Activated CD4-positive, alpha-beta memory T cell treated with anti-CD3 and anti-CD28 coated beads for 36 hours (primary cell): ENCODE measurements around the gene SHANK3. TPM values are rescaled to one million over a fixed set of nuclear protein-coding genes. Genes with fewer than 3 reads are reported as not detected.
A peak's percentile ranks its signal among the peaks of the same experiment; 100 is the strongest.
"Not testable (repeated sequence)": the region's sequence is repeated elsewhere in the genome, so short reads cannot be mapped to it uniquely, and the experiment has no call there.

Experiments
- CTCF ChIA-PET: fragments of 350-600 bp; sonication (Branson Sonifier 250); formaldehyde crosslinking; loops from one replicate; lab custom pipeline; 2021; ENCODE audit warnings: antibody characterized with exemption, inconsistent platforms; lab: Charles Lee
- POLR2A ChIA-PET: fragments of 350-600 bp; sonication (Branson Sonifier 250); formaldehyde crosslinking; loops from one replicate; lab custom pipeline; 2021; ENCODE audit warnings: antibody characterized with exemption; lab: Charles Lee
- DNase-seq: peaks from one replicate; pipeline ENCODE4 v3.0.0-alpha.2; 2020
- H3K27ac Mint-ChIP-seq: one replicate; pipeline ENCODE4 v1.8.0; 2021; ENCODE audit warnings: mixed read lengths
- H3K27me3 Mint-ChIP-seq: one replicate; pipeline ENCODE4 v1.8.0; 2021; ENCODE audit warnings: mixed read lengths
- H3K36me3 Mint-ChIP-seq: one replicate; pipeline ENCODE4 v1.8.0; 2021; ENCODE audit warnings: mixed read lengths
- H3K4me1 Mint-ChIP-seq: one replicate; pipeline ENCODE4 v1.8.0; 2021; ENCODE audit warnings: low read depth, mixed read lengths
- H3K4me3 Mint-ChIP-seq: one replicate; pipeline ENCODE4 v1.8.0; 2021; ENCODE audit warnings: mild to moderate bottlenecking, mixed read lengths
- H3K9me3 Mint-ChIP-seq: one replicate; pipeline ENCODE4 v1.8.0; 2021; ENCODE audit warnings: mixed read lengths
- intact Hi-C: fragments of 100-400 bp; cut with micrococcal nuclease; formaldehyde crosslinking; loops from one replicate; pipeline ENCODE4 v1.15.1; 2023
- total RNA-seq, 2 experiments: library from RNA; stranded (reverse); gene quantifications; one replicate each; pipeline ENCODE4 v1.2.3, GENCODE V29; 2021

The SHANK3 gene
- total RNA-seq, 2 experiments from 2014 or later: 0.05 to 0.07 TPM

- intact Hi-C loops: no loop called here
- Mint-ChIP-seq H3K4me3 (no peak overlapping the region), H3K9me3 (no peaks in the 10 kb centered on the region), H3K36me3 (no peaks in the 10 kb centered on the region), H3K27me3 (peaks cover 25% of the 10 kb centered on the region), H3K27ac (no peak overlapping the region), H3K4me1 (no peaks in the 10 kb centered on the region)
- POLR2A ChIA-PET: interaction anchor here (0.6 kb wide), 1 partner anchor 102 kb away, joined by 3 read pairs; no protein-coding TSS in a partner anchor
- DNase-seq: no peak
- CTCF ChIA-PET: no interaction called here
These were observed 14.7 kb upstream of the SHANK3 start for GRCh38 chr22:50657925-50658324.

GRCh38 chr22:50659711-50660110, 12.9 kb upstream of the SHANK3 start:
- CTCF ChIA-PET, H3K4me1 Mint-ChIP-seq, H3K27ac Mint-ChIP-seq, H3K9me3 Mint-ChIP-seq, intact Hi-C loops, POLR2A ChIA-PET, DNase-seq, H3K36me3 Mint-ChIP-seq, H3K4me3 Mint-ChIP-seq: not testable (repeated sequence)
- H3K27me3 Mint-ChIP-seq: peaks cover 26% of the 10 kb centered on the region

- DNase-seq: no peak
- Mint-ChIP-seq H3K27me3 (peaks cover 26% of the 10 kb centered on the region), H3K27ac (no peak overlapping the region), H3K9me3 (no peaks in the 10 kb centered on the region), H3K36me3 (no peaks in the 10 kb centered on the region), H3K4me3 (no peak overlapping the region), H3K4me1 (no peaks in the 10 kb centered on the region)
- intact Hi-C loops: no loop called here
- ChIA-PET POLR2A (no interaction called here), CTCF (interaction anchor here (0.6 kb wide), 1 partner anchor 299 kb away, joined by 3 read pairs; no protein-coding TSS in a partner anchor)
These were observed 12.3 kb upstream of the SHANK3 start for GRCh38 chr22:50660306-50660705.

GRCh38 chr22:50665212-50665611, 7.4 kb upstream of the SHANK3 start:
- Mint-ChIP-seq H3K9me3 (no peaks in the 10 kb centered on the region), H3K36me3 (no peaks in the 10 kb centered on the region), H3K4me1 (no peaks in the 10 kb centered on the region), H3K27ac (no peak overlapping the region), H3K27me3 (peaks cover 15% of the 10 kb centered on the region), H3K4me3 (no peak overlapping the region)
- intact Hi-C loops: no loop called here
- DNase-seq: no peak
- POLR2A ChIA-PET: no interaction called here
- CTCF ChIA-PET: no interaction called here

GRCh38 chr22:50665738-50666137, 6.9 kb upstream of the SHANK3 start:
- no peaks in the 10 kb centered on the region for H3K4me1 Mint-ChIP-seq
- CTCF ChIA-PET: no interaction called here
- no peak overlapping the region for H3K4me3 Mint-ChIP-seq
- no peaks in the 10 kb centered on the region for H3K36me3 Mint-ChIP-seq
- intact Hi-C loops: no loop called here
- no peak overlapping the region for H3K27ac Mint-ChIP-seq
- peaks cover 16% of the 10 kb centered on the region for H3K27me3 Mint-ChIP-seq
- POLR2A ChIA-PET: no interaction called here
- DNase-seq: no peak
- no peaks in the 10 kb centered on the region for H3K9me3 Mint-ChIP-seq

GRCh38 chr22:50670513-50670912, 2.1 kb upstream of the SHANK3 start:
- no peaks in the 10 kb centered on the region for H3K36me3 Mint-ChIP-seq

GRCh38 chr22:50670914-50671538, 1.6 kb upstream of the SHANK3 start:
- Mint-ChIP-seq H3K4me1 (peaks cover 11% of the 10 kb centered on the region), H3K27me3 (peaks cover 44% of the 10 kb centered on the region), H3K27ac (no peak overlapping the region), H3K9me3 (no peaks in the 10 kb centered on the region), H3K4me3 (no peak overlapping the region), H3K36me3 (no peaks in the 10 kb centered on the region)
- ChIA-PET CTCF (no interaction called here), POLR2A (no interaction called here)
- intact Hi-C loops: no loop called here
- DNase-seq: no peak

More at GRCh38 chr22:50670513-50670912, 2.1 kb upstream of the SHANK3 start:
- no peak for DNase-seq
- intact Hi-C loops: no loop called here
- Mint-ChIP-seq H3K27ac (no peak overlapping the region), H3K4me1 (peaks cover 10% of the 10 kb centered on the region), H3K9me3 (no peaks in the 10 kb centered on the region), H3K4me3 (no peak overlapping the region), H3K27me3 (peaks cover 39% of the 10 kb centered on the region)
- CTCF ChIA-PET: interaction anchor here (0.7 kb wide), 1 partner anchor 87 kb away, joined by 4 read pairs; no protein-coding TSS in a partner anchor
- POLR2A ChIA-PET: no interaction called here

GRCh38 chr22:50671641-50672040, 982 bp upstream of the SHANK3 start:
- peaks cover 11% of the 10 kb centered on the region for H3K4me1 Mint-ChIP-seq
- POLR2A ChIA-PET: no interaction called here
- H3K4me3 Mint-ChIP-seq: no peak overlapping the region
- H3K9me3 Mint-ChIP-seq: no peaks in the 10 kb centered on the region
- intact Hi-C loops: no loop called here
- no peak overlapping the region for H3K27ac Mint-ChIP-seq
- CTCF ChIA-PET: no interaction called here
- DNase-seq: no peak
- H3K27me3 Mint-ChIP-seq: peaks cover 47% of the 10 kb centered on the region
- H3K36me3 Mint-ChIP-seq: no peaks in the 10 kb centered on the region

- no peak overlapping the region for H3K4me3 Mint-ChIP-seq
- no peak overlapping the region for H3K27ac Mint-ChIP-seq
- no peaks in the 10 kb centered on the region for H3K9me3 Mint-ChIP-seq
- POLR2A ChIA-PET: no interaction called here
- H3K4me1 Mint-ChIP-seq: peaks cover 11% of the 10 kb centered on the region
- no peak for DNase-seq
- intact Hi-C loops: no loop called here
- H3K27me3 Mint-ChIP-seq: peaks cover 44% of the 10 kb centered on the region
- CTCF ChIA-PET: no interaction called here
- H3K36me3 Mint-ChIP-seq: no peaks in the 10 kb centered on the region
These were observed 582 bp upstream of the SHANK3 start for GRCh38 chr22:50672041-50672440.

- ChIA-PET POLR2A (no interaction called here), CTCF (interaction anchor here (0.6 kb wide), 1 partner anchor 176 kb away, joined by 3 read pairs; no protein-coding TSS in a partner anchor)
- Mint-ChIP-seq H3K36me3 (no peaks in the 10 kb centered on the region), H3K27me3 (peaks cover 39% of the 10 kb centered on the region), H3K4me3 (peak overlapping the region; percentile 18), H3K9me3 (no peaks in the 10 kb centered on the region), H3K4me1 (peaks cover 11% of the 10 kb centered on the region), H3K27ac (no peak overlapping the region)
- intact Hi-C loops: no loop called here
- peak; percentile 23 for DNase-seq
These were observed 857 bp downstream of the SHANK3 start for GRCh38 chr22:50673231-50674129.

- POLR2A ChIA-PET: no interaction called here
- Mint-ChIP-seq H3K36me3 (no peaks in the 10 kb centered on the region), H3K4me1 (peaks cover 11% of the 10 kb centered on the region), H3K27ac (no peak overlapping the region), H3K9me3 (no peaks in the 10 kb centered on the region), H3K27me3 (peaks cover 39% of the 10 kb centered on the region), H3K4me3 (no peak overlapping the region)
- DNase-seq: no peak
- intact Hi-C loops: no loop called here
- CTCF ChIA-PET: no interaction called here
These were observed 1.5 kb downstream of the SHANK3 start for GRCh38 chr22:50674130-50674500.

- H3K9me3 Mint-ChIP-seq: no peaks in the 10 kb centered on the region
- CTCF ChIA-PET: no interaction called here
- DNase-seq: no peak
- no peaks in the 10 kb centered on the region for H3K36me3 Mint-ChIP-seq
- peaks cover 11% of the 10 kb centered on the region for H3K4me1 Mint-ChIP-seq
- intact Hi-C loops: no loop called here
- POLR2A ChIA-PET: no interaction called here
- H3K27ac Mint-ChIP-seq: no peak overlapping the region
- peak overlapping the region; percentile 1 for H3K4me3 Mint-ChIP-seq
- peaks cover 39% of the 10 kb centered on the region for H3K27me3 Mint-ChIP-seq
These were observed 2.3 kb downstream of the SHANK3 start for GRCh38 chr22:50674606-50675552.
